ENCODE data around the gene TBC1D1. TPM values are rescaled to one million over a fixed set of nuclear protein-coding genes. Genes with fewer than 3 reads are reported as not detected.

The TBC1D1 gene
- total and polyA plus RNA-seq, 2 of the 8 experiments (the other 6 are each of a cell fraction or from before 2014, with no cell fraction given) = 96.9 to 162 TPM

DNA sequence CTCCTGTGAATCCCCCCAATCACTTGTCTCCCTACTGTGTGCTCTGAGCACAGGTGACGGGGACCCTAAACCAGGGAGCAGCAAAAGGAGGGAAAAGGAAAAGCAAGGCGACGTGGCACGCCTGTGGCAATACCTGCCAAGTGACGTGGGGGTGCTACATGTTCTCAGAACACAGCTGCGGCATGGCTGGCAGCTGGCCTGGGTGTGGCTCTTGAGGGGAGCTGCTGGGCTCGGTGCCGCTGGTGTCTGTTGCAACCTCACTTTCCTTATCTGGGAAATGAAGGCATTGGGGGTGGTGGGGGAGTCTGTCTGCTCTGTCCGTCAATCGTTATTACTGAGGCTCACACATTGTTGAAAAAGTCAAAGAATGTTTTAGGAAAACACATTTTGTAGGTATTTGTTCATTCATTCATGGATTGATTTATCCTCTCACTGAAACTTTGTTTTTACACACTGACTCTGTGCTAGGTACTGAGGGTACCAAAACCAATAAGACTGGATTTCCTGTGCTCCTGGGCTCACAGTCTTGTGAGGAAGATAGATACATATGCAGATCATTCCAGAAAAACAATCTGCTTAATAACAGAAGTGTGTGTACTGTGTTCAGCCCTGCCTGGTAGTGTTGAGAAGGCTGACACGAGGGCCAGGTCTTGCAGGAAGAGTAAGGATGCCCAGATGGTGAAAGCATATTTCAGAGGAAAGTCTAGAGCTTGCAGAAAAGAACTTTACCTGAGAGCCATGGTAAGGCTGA lies 286.9 kb downstream of the TBC1D1 start:
- Histone ChIP-seq H3K18ac (ENCODE audit: extremely low read depth, low read length) (no peak overlapping the region), H3K4me3 (ENCODE audit: extremely low read depth in 1 of 4, insufficient read depth in 2 of 4, low read depth in 3 of 4, low read length in 4 of 4) (no peak overlapping the region), H4K5ac (ENCODE audit: insufficient read length, low read depth, low read length) (no peak overlapping the region), H2AK5ac (ENCODE audit: low read depth, low read length) (no peak overlapping the region), H3K9me3 (ENCODE audit: insufficient read depth in 2 of 2, low read depth in 1 of 2, low read length in 1 of 2) (peaks cover 15 to 16% of the 10 kb centered on the region in 2 experiments; a peak in 2 of 4 replicates), H3K27me3 (replicated peaks in 1 of 4; ENCODE audit: control insufficient read depth in 3 of 4, extremely low read depth in 1 of 4, insufficient read depth in 3 of 4, low read length in 3 of 4) (no peaks in the 10 kb centered on the region), H2BK120ac (replicated peaks; ENCODE audit: low read depth, low read length) (no peak overlapping the region), H3K4me2 (ENCODE audit: insufficient read depth in 1 of 2, low read depth in 2 of 2, low read length in 2 of 2) (no peak overlapping the region), H3K23ac (ENCODE audit: insufficient read length) (no peak overlapping the region), H3K56ac (replicated peaks; ENCODE audit: insufficient read length, low read depth, low read length) (no peak overlapping the region), H4K20me1 (replicated peaks in 1 of 2; ENCODE audit: control insufficient read depth in 1 of 2, insufficient read depth in 2 of 2, low read length in 2 of 2) (no peaks in the 10 kb centered on the region), H4K91ac (replicated peaks; ENCODE audit: insufficient read length, low read length) (no peak overlapping the region), H2BK20ac (ENCODE audit: low read length) (no peak overlapping the region), H2BK12ac (ENCODE audit: low read depth, low read length) (no peak overlapping the region), H2BK15ac (ENCODE audit: low read length) (no peak overlapping the region), H3K9ac (replicated peaks in 1 of 4; ENCODE audit: extremely low read depth in 1 of 4, low read depth in 3 of 4, low read length in 3 of 4) (no peak overlapping the region), H3K14ac (ENCODE audit: insufficient read length) (no peak overlapping the region), H3K4me1 (replicated peaks in 1 of 4; ENCODE audit: control insufficient read depth in 3 of 4, insufficient read depth in 4 of 4, low read length in 3 of 4) (no peaks in the 10 kb centered on the region), H3K4ac (replicated peaks; ENCODE audit: insufficient read length, low read depth, low read length) (no peak overlapping the region), H3K79me2 (ENCODE audit: control insufficient read depth in 1 of 2, insufficient read depth in 2 of 2, low read length in 2 of 2) (no peaks in the 10 kb centered on the region), H3K36me3 (ENCODE audit: control insufficient read depth in 2 of 4, insufficient read depth in 4 of 4, low read length in 3 of 4) (peaks cover 0 to 6% (median 0%) of the 10 kb centered on the region in 4 experiments; a peak in 1 of 8 replicates), H2AFZ (ENCODE audit: low read length) (no peak overlapping the region), H3K79me1 (ENCODE audit: low read depth, low read length) (no peaks in the 10 kb centered on the region), H2BK5ac (ENCODE audit: low read depth, low read length) (no peak overlapping the region), H4K8ac (ENCODE audit: extremely low read depth, insufficient read depth, low read length) (no peak overlapping the region), H3K27ac (ENCODE audit: low read depth, low read length) (no peak overlapping the region), H3K23me2 (ENCODE audit: low read depth, low read length) (no peaks in the 10 kb centered on the region)
- POLR2A ChIA-PET (ENCODE audit: partially characterized antibody) = no interaction called here
- DNase-seq (ENCODE audit: low read depth in 1 of 2, low spot score in 2 of 2) (no peak), FAIRE-seq (no peak)
- CTCF ChIA-PET (ENCODE audit: partially characterized antibody) = interaction anchor here (0.7 to 2.4 kb wide), 7 partner anchors 18 to 499 kb away, joined by 3 to 13 read pairs (median 4); no protein-coding TSS in a partner anchor
- WGBS, 2 experiments (ENCODE audit: extremely low coverage in 1 of 2, insufficient coverage in 1 of 2, insufficient read length in 1 of 2, insufficient replicate concordance in 2 of 2, low coverage in 1 of 2, low lambda C conversion rate in 2 of 2, missing lambda C conversion rate in 1 of 2) = 92% methylated on average over 11 of the region's 11 CpGs; no CpG with 5 or more reads in 1 of the 2 experiments
- TF ChIP-seq SP1 (IDR thresholded peaks at IDR 0.05; ENCODE audit: low read depth, low read length) (no peak), EP300 (IDR thresholded peaks at IDR 0.05; ENCODE audit: borderline replicate concordance in 1 of 2, low read depth in 2 of 2, low read length in 2 of 2) (no peak), RNF2 (IDR thresholded peaks at IDR 0.05; ENCODE audit: borderline replicate concordance, low read depth, low read length, missing control alignments, poor library complexity, severe bottlenecking) (no peak), POLR2A (IDR thresholded peaks at IDR 0.05; ENCODE audit: control extremely low read depth in 1 of 2, low read depth in 2 of 2, low read length in 2 of 2) (no peak), TCF12 (IDR thresholded peaks at IDR 0.05; ENCODE audit: low read depth, low read length) (no peak), KDM1A (IDR thresholded peaks at IDR 0.05; ENCODE audit: borderline replicate concordance, low read length) (no peak), SP2 (IDR thresholded peaks at IDR 0.05; ENCODE audit: low read length) (no peak), RFX5 (IDR thresholded peaks at IDR 0.05; ENCODE audit: borderline replicate concordance, low read depth, low read length) (no peak), POLR2AphosphoS5 (IDR thresholded peaks at IDR 0.05; ENCODE audit: low read depth, low read length) (no peak), BCL11A (IDR thresholded peaks at IDR 0.05; ENCODE audit: low read depth in 2 of 2, low read length in 2 of 2) (no peak), SUZ12 (IDR thresholded peaks at IDR 0.05; ENCODE audit: low read length) (no peak)
- TF ChIP-seq, protein P1, sequence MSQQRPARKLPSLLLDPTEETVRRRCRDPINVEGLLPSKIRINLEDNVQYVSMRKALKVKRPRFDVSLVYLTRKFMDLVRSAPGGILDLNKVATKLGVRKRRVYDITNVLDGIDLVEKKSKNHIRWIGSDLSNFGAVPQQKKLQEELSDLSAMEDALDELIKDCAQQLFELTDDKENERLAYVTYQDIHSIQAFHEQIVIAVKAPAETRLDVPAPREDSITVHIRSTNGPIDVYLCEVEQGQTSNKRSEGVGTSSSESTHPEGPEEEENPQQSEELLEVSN (IDR thresholded peaks at IDR 0.05) = no peak
